PC-3 (cell line): ENCODE measurements around the gene ATP2B2.

Experiments used
- EZH2 ChIP-seq: fragments of 300-600 bp; sonication (generic); IDR thresholded peaks from one replicate; pipeline ENCODE4 v1.6.1; 2017; ENCODE audit warnings: antibody characterized with exemption, mild to moderate bottlenecking, low read length; ENCODE audit not compliant: unreplicated experiment
- EZH2phosphoT487 ChIP-seq: fragments of 300-600 bp; sonication (generic); IDR thresholded peaks from 2 replicates; pipeline ENCODE4 v1.6.1; 2018; ENCODE audit warnings: mild to moderate bottlenecking, antibody characterized with exemption, low read length, borderline replicate concordance
- TF ChIP-seq, protein P1 (sequence below): fragments of 300-600 bp; sonication (generic); conservative IDR thresholded peaks from 2 replicates; pipeline ENCODE4 v1.5.1; 2017; ENCODE audit warnings: antibody characterized with exemption, low read depth, mild to moderate bottlenecking, low read length

GRCh38 chr3:10419637-10420232 is 85.7 kb downstream of the ATP2B2 start:
- TF ChIP-seq, protein P1, sequence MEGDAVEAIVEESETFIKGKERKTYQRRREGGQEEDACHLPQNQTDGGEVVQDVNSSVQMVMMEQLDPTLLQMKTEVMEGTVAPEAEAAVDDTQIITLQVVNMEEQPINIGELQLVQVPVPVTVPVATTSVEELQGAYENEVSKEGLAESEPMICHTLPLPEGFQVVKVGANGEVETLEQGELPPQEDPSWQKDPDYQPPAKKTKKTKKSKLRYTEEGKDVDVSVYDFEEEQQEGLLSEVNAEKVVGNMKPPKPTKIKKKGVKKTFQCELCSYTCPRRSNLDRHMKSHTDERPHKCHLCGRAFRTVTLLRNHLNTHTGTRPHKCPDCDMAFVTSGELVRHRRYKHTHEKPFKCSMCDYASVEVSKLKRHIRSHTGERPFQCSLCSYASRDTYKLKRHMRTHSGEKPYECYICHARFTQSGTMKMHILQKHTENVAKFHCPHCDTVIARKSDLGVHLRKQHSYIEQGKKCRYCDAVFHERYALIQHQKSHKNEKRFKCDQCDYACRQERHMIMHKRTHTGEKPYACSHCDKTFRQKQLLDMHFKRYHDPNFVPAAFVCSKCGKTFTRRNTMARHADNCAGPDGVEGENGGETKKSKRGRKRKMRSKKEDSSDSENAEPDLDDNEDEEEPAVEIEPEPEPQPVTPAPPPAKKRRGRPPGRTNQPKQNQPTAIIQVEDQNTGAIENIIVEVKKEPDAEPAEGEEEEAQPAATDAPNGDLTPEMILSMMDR: no peak
- TF ChIP-seq EZH2phosphoT487: no peak
- TF ChIP-seq EZH2: no peak
